Heart left ventricle (tissue), 16 donors: ENCODE measurements around the gene FAM187B. TPM values are rescaled to one million over a fixed set of nuclear protein-coding genes. Genes with fewer than 3 reads are reported as not detected.
A peak's percentile ranks its signal among the peaks of the same experiment; 100 is the strongest.
"Not testable (repeated sequence)": the region's sequence is repeated elsewhere in the genome, so short reads cannot be mapped to it uniquely, and the experiment has no call there.

Experiments
- ATAC-seq, 4 donors: fragments of 200-7000 bp; cut with Tn5 transposase; one replicate each; pipeline ENCODE4 v1.9.1; 2020 to 2022; ENCODE audit warnings: moderate library complexity in 4 of 4, mild to moderate bottlenecking in 3 of 4, moderate number of reproducible peaks in 1 of 4
- DNase-seq, 5 donors: peaks; one replicate each; pipeline ENCODE4 v3.0.0-alpha.2; 2020
- H3K27ac ChIP-seq, 12 donors: fragments of 200-600 bp; sonication (generic) in 4 of 12; one replicate each; pipeline versions ENCODE4 v1.5.0 to v1.8.0; 2016 to 2022; ENCODE audit warnings: mild to moderate bottlenecking in 2 of 12
- H3K27me3 ChIP-seq, 9 donors: fragments of 200-600 bp; sonication (generic) in 2 of 9; one replicate each; pipeline versions ENCODE4 v1.5.1 to v1.8.0; 2016 to 2022; ENCODE audit warnings: mild to moderate bottlenecking in 3 of 9
- H3K36me3 ChIP-seq, 9 donors: fragments of 200-600 bp; sonication (generic) in 2 of 9; one replicate each; pipeline versions ENCODE4 v1.5.0 to v1.8.0; 2018 to 2022; ENCODE audit warnings: mild to moderate bottlenecking in 2 of 9
- H3K4me1 ChIP-seq, 12 donors: fragments of 200-600 bp; sonication (generic) in 4 of 12; one replicate each; pipeline versions ENCODE4 v1.5.0 to v1.8.0; 2016 to 2022; ENCODE audit warnings: mild to moderate bottlenecking in 3 of 12
- H3K4me3 ChIP-seq, 12 donors: fragments of 200-600 bp; sonication (generic) in 4 of 12; one replicate each; pipeline versions ENCODE4 v1.5.0 to v1.8.0; 2017 to 2022; ENCODE audit warnings: mild to moderate bottlenecking in 9 of 12, moderate library complexity in 4 of 12
- H3K9me3 ChIP-seq, 12 donors: fragments of 200-600 bp; sonication (generic) in 4 of 12; one replicate each; pipeline versions ENCODE4 v1.5.0 to v1.8.0; 2016 to 2022; ENCODE audit warnings: mild to moderate bottlenecking in 1 of 12
- POLR2A ChIP-seq, 2 donors: fragments of 450-650 bp; IDR thresholded peaks; one replicate each; pipeline ENCODE4 v1.6.1; 2017; ENCODE audit warnings: antibody characterized with exemption in 2 of 2, mild to moderate bottlenecking in 2 of 2, moderate library complexity in 2 of 2
- WGBS, 4 donors: extraction: QIAGEN DNeasy Blood & Tissue Kit in 2 of 4; methylation state at CpG; one replicate each; pipeline versions ENCODE4 v1.1.5 to v1.1.7; 2013 to 2018; 5-methylcytosine and 5-hydroxymethylcytosine counted together
- intact Hi-C, 10 donors: fragments of 100-400 bp; cut with DNase I; formaldehyde crosslinking; loops; one replicate each; pipeline versions ENCODE4 v1.11.1 to v1.14.2; 2022
- polyA plus RNA-seq, 2 donors: library from polyadenylated mRNA; stranded (reverse); fragments of 200-250 nt; gene quantifications; one replicate each; pipeline ENCODE4 v1.2.3, GENCODE V29; 2013
- total RNA-seq, 9 donors: library from RNA; depleted of rRNA in 2 of 9; stranded (reverse); fragments of >200 nt in 2 of 9; fragmentation: NEBNext Ultra II Directional in 3 of 9; extraction: Animal tissue kit (Norgen Biotek cat#: 25700) in 3 of 9; gene quantifications; one replicate each; pipeline versions ENCODE4 v1.1.0 to v1.2.4, GENCODE V29; 2016 to 2023
- TF ChIP-seq, protein P1 (sequence below), 12 donors: fragments of 200-600 bp; sonication (generic) in 4 of 12; IDR thresholded peaks; one replicate each; pipeline versions ENCODE4 v1.5.0 to v1.8.0; 2018 to 2022; ENCODE audit warnings: antibody characterized with exemption in 12 of 12, mild to moderate bottlenecking in 5 of 12
- donor health status: ischemic (EF 13 %, LVEDD 7.1; RV severe dilation, severe dysfunction).
- donor health status: healthy with polysubstance abuse.
- donor health status: DM: no; HTN: yes; CAD: no.
- donor health status: DM: no; HTN: no; CAD: no.
- donor health status: ischemic (EF 25% LVEDD 6.9; RV normal size, moderate dysfunction).
- donor health status: ischemic (EF 25% LVEDD 5.7; RV mildly dilated, moderate dysfunction).
- donor health status: healthy.
- donor health status: DM: yes; HTN: yes; CAD: no.
- donor health status: ischemic (EF 35%, LVEDD 5.7; RV mildly dilated, moderate dysfunction).
- donor health status: nonischemic (EF 11% LVEDD 7.7; RV severe dilation, severe dysfunction).
- donor health status: DM: yes; HTN: yes; CAD: no.
- donor health status: PGD.
- donor health status: ischemic (EF 29% LVEDD 5.4; RV normal size, mild dysfunction).
- donor health status: nonischemic (EF 23%, LVEDD 6.1; RV moderate dilation, normal function).

FAM187B gene
- total and polyA plus RNA-seq, 11 donors: 0.06 TPM; not detected in 10

DNA sequence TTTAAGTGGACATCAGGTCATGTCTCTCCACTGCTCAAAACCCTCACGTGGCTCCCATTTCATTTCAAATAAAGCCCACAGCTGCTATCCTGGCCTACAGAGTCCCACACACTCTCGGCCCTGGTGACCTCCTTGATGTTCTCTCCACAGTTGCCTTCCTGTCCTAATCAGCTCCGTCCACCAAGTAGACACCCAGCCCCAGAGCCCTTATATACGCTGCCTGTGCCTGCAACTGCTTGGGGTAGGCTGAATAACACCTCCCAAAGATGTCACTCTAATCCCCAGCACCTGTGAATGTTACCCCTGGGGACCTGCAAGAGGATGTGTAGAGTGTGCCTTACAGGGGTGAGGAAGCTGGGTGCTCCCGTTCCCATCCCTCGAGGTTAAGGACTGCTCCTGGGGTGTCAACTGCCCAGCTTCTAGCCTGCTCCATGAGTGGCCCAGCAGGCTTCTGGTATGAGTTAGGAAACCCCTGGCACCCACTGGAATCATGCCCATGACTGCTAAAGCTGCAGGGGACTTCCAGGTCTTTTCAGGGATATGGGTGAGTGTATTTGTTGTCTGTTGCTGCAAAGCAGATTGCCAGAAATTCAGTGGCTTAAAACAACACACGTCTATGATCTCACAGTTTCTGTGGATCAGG, 6.0 kb downstream of the FAM187B start:
- TF ChIP-seq POLR2A (IDR thresholded peaks at IDR 0.05): no peak
- TF ChIP-seq, protein P1, sequence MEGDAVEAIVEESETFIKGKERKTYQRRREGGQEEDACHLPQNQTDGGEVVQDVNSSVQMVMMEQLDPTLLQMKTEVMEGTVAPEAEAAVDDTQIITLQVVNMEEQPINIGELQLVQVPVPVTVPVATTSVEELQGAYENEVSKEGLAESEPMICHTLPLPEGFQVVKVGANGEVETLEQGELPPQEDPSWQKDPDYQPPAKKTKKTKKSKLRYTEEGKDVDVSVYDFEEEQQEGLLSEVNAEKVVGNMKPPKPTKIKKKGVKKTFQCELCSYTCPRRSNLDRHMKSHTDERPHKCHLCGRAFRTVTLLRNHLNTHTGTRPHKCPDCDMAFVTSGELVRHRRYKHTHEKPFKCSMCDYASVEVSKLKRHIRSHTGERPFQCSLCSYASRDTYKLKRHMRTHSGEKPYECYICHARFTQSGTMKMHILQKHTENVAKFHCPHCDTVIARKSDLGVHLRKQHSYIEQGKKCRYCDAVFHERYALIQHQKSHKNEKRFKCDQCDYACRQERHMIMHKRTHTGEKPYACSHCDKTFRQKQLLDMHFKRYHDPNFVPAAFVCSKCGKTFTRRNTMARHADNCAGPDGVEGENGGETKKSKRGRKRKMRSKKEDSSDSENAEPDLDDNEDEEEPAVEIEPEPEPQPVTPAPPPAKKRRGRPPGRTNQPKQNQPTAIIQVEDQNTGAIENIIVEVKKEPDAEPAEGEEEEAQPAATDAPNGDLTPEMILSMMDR (IDR thresholded peaks at IDR 0.05): no peak
- no peak overlapping the region for H3K27ac ChIP-seq
- H3K36me3 ChIP-seq: no peaks in the 10 kb centered on the region
- no peak overlapping the region for H3K4me3 ChIP-seq
- H3K4me1 ChIP-seq: peaks cover 0 to 8% (median 0%) of the 10 kb centered on the region in 12 donors
- intact Hi-C loops: no loop called here
- 83 to 91% (median 85%) methylated on average over 7 of the region's 7 CpGs for WGBS, 4 donors
- ATAC-seq: no peak
- DNase-seq: no peak
- peaks cover 0 to 3% (median 0%) of the 10 kb centered on the region in 12 donors for H3K9me3 ChIP-seq
- no peaks in the 10 kb centered on the region for H3K27me3 ChIP-seq

DNA sequence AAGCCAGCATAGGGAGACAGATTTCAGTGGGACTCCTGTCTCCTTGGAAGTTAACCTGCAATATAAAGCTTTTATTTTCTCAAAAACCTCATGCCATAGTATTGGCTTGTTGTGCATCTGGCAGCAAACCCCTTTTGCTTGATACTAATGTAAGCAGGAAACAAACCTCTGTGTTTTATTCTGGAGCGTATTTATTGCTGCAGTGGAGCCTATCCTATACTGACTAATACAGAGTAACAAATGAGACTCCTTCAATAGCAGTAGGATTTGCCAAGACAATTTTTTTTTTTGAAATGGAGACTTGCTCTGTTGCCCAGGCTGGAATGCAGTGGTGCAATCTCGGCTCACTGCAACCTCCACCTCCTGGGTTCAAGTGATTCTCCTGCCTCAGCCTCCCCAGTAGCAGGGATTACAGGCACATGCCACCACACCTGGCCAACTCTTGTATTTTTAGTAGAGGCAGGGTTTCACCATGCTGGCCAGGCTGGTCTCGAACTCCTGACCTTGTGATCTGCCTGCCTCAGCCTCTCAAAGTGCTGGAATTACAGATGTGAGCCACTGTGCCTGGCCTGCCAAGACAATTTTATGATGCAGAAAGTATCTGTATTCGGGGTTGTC, 7.5 kb downstream of the FAM187B start:
- whole genome bisulfite sequencing, 4 donors: 89 to 94% (median 90%) methylated on average over 4 of the region's 4 CpGs
- ATAC-seq, H3K36me3 ChIP-seq, H3K9me3 ChIP-seq, DNase-seq, H3K27me3 ChIP-seq, intact Hi-C loops, H3K4me3 ChIP-seq: not testable (repeated sequence)
- peak overlapping the region in 1 of 12 donors; percentile 25 for H3K27ac ChIP-seq
- peaks cover 0 to 15% (median 0%) of the 10 kb centered on the region in 12 donors for H3K4me1 ChIP-seq

DNA sequence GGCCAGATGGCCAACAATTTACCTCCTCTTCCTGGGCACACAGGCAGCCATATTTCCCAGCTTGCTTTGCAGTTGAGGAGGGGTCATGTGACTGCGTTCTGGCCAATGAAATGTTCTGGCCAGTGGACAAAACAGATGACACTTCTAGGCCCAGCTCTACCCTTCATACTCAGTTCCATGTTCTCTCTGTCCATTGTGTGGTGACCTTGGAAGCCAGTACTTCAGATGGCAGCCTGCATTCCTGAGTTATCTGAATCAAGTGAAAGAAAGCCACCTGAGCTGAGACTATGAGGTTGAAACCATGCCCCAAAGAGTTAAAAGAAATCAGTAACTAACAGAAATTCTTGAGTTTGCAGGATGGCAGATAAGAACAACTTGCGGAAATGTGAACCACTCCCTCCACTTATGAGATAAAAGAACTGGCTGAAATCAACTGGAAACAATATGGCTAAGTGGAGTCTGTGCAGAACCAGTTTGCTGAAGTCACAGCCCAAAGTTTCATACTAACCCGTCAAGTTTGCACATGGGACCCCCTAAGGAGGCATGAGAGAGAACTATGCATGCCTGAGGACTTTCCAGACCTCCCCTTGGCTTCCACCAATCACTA, 8.1 kb downstream of the FAM187B start:
- DNase-seq (no peak), ATAC-seq (no peak)
- Histone ChIP-seq H3K27ac (peak overlapping the region in 1 of 12 donors; percentile 25), H3K9me3 (peaks cover 0 to 9% (median 0%) of the 10 kb centered on the region in 12 donors), H3K4me1 (peaks cover 0 to 16% (median 0%) of the 10 kb centered on the region in 12 donors), H3K4me3 (no peak overlapping the region), H3K27me3 (no peaks in the 10 kb centered on the region), H3K36me3 (no peaks in the 10 kb centered on the region)
- TF ChIP-seq, protein P1 (IDR thresholded peaks at IDR 0.05): no peak
- TF ChIP-seq POLR2A (IDR thresholded peaks at IDR 0.05): no peak
- intact Hi-C loops: no loop called here
- WGBS, 4 donors: 49 to 60% (median 53%) methylated on average over 3 of the region's 3 CpGs

DNA sequence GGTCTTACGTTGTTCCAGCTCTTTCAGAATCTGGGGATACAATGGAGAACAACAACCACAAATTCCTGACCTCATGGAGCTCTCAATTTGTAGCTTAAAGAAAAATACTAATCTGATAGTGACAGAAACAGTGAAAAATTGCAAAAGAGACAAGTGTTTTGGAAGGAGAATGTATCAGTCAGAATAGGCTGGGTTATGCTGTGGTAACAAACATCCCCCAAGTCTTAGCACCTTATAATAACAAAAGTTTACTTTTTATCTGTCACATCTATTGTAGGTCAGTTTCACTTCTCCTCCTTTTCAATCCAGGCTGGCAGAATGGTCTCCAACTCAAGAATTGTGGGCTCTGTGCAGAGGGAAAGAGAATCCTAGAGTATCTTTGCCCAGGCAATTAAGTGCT, 9.5 kb downstream of the FAM187B start:
- DNase-seq (no peak), ATAC-seq (no peak)
- Histone ChIP-seq H3K4me3 (no peak overlapping the region), H3K27ac (no peak overlapping the region), H3K36me3 (no peaks in the 10 kb centered on the region), H3K9me3 (peaks cover 0 to 9% (median 0%) of the 10 kb centered on the region in 12 donors), H3K27me3 (no peaks in the 10 kb centered on the region), H3K4me1 (peaks cover 0 to 23% (median 8%) of the 10 kb centered on the region in 12 donors)
- intact Hi-C loops: no loop called here
- WGBS, 4 donors: 90 to 97% (median 92%) methylated on average over 1 of the region's 1 CpG
- TF ChIP-seq, protein P1 (IDR thresholded peaks at IDR 0.05): no peak
- no peak for TF ChIP-seq POLR2A (IDR thresholded peaks at IDR 0.05)
